CD14-positive monocyte (primary cell): ENCODE data around the gene EZH1. TPM values are rescaled to one million over a fixed set of nuclear protein-coding genes. Genes with fewer than 3 reads are reported as not detected.

Experiments used
- DNase-seq, 3 donors: peaks; one replicate each; pipeline ENCODE4 v3.0.0-alpha.2; 2011 to 2022
- H2AFZ ChIP-seq: 2 replicates; pipeline ENCODE4 v1.6.0; 2012; ENCODE audit warnings: mild to moderate bottlenecking, low read depth, low read length, inconsistent platforms; ENCODE audit not compliant: insufficient read depth, poor library complexity, severe bottlenecking
- H3K27ac ChIP-seq, 2 donors: 1 replicate in 1 of 2; 2 replicates in 1 of 2; pipeline ENCODE4 v1.5.1; 2012 to 2013; ENCODE audit warnings: low read length in 2 of 2, control low read depth in 1 of 2, inconsistent platforms in 1 of 2, low read depth in 1 of 2, mild to moderate bottlenecking in 1 of 2
- H3K27me3 ChIP-seq, 2 donors: one replicate each; pipeline versions ENCODE4 v1.6.0 to v1.6.1; 2011 to 2013; ENCODE audit warnings: low read length in 2 of 2; ENCODE audit not compliant: control insufficient read depth in 2 of 2, insufficient read depth in 2 of 2
- H3K36me3 ChIP-seq, 2 donors: replicated peaks in 1 of 2; 1 replicate in 1 of 2; 2 replicates in 1 of 2; pipeline versions ENCODE4 v1.5.1 to v1.6.1; 2012 to 2013; ENCODE audit warnings: low read length in 2 of 2, control low read depth in 1 of 2, inconsistent platforms in 1 of 2, mild to moderate bottlenecking in 1 of 2; ENCODE audit not compliant: insufficient read depth in 2 of 2, control insufficient read depth in 1 of 2
- H3K4me1 ChIP-seq, 2 donors: 1 replicate in 1 of 2; 2 replicates in 1 of 2; pipeline versions ENCODE4 v1.5.1 to v1.6.1; 2012 to 2013; ENCODE audit warnings: low read length in 2 of 2, control low read depth in 1 of 2, inconsistent platforms in 1 of 2, mild to moderate bottlenecking in 1 of 2, moderate library complexity in 1 of 2; ENCODE audit not compliant: insufficient read depth in 2 of 2, control insufficient read depth in 1 of 2
- H3K4me2 ChIP-seq: replicated peaks from 2 replicates; pipeline ENCODE3; 2012; ENCODE audit warnings: low read length, moderate library complexity, mild to moderate bottlenecking; ENCODE audit not compliant: poor library complexity, severe bottlenecking; ENCODE audit errors: extremely low read depth
- H3K4me3 ChIP-seq, 3 experiments: fragments of 200-600 bp in 1 of 3; sonication (generic) in 1 of 3; replicated peaks in 1 of 3; 1 replicate in 2 of 3; 2 replicates in 1 of 3; pipeline ENCODE4 v1.5.1; 2011 to 2013; ENCODE audit warnings: low read length in 3 of 3, mild to moderate bottlenecking in 3 of 3, control low read depth in 2 of 3, low read depth in 2 of 3, inconsistent platforms in 1 of 3, moderate library complexity in 1 of 3
- H3K79me2 ChIP-seq: 2 replicates; pipeline ENCODE4 v1.6.0; 2012; ENCODE audit warnings: mild to moderate bottlenecking, control low read depth, inconsistent platforms, low read length, moderate library complexity; ENCODE audit not compliant: insufficient read depth
- H3K9ac ChIP-seq: 2 replicates; pipeline ENCODE4 v1.6.0; 2017; ENCODE audit warnings: low read length, mild to moderate bottlenecking; ENCODE audit not compliant: insufficient read depth, poor library complexity, severe bottlenecking
- H3K9me3 ChIP-seq, 2 donors: replicated peaks in 1 of 2; 1 replicate in 1 of 2; 2 replicates in 1 of 2; pipeline versions ENCODE4 v1.5.1 to v1.6.1; 2012 to 2013; ENCODE audit warnings: low read length in 2 of 2, control low read depth in 1 of 2; ENCODE audit not compliant: control insufficient read depth in 1 of 2, insufficient read depth in 1 of 2
- H4K20me1 ChIP-seq: 2 replicates; pipeline ENCODE4 v1.6.0; 2012; ENCODE audit warnings: mild to moderate bottlenecking, low read length, control low read depth, moderate library complexity; ENCODE audit not compliant: insufficient read depth
- H3K27ac Mint-ChIP-seq, 7 donors: one replicate each; pipeline ENCODE4 v1.8.0; 2020; ENCODE audit warnings: mild to moderate bottlenecking in 7 of 7, mixed read lengths in 7 of 7, moderate library complexity in 6 of 7, inconsistent platforms in 2 of 7
- H3K27me3 Mint-ChIP-seq, 3 donors: one replicate each; pipeline ENCODE4 v1.8.0; 2021 to 2022; ENCODE audit warnings: low read depth in 3 of 3, mild to moderate bottlenecking in 3 of 3, mixed read lengths in 3 of 3, moderate library complexity in 3 of 3, inconsistent platforms in 1 of 3
- H3K36me3 Mint-ChIP-seq, 2 donors: one replicate each; pipeline ENCODE4 v1.8.0; 2020; ENCODE audit warnings: mixed read lengths in 2 of 2, inconsistent platforms in 1 of 2, mild to moderate bottlenecking in 1 of 2
- H3K4me1 Mint-ChIP-seq: one replicate; pipeline ENCODE4 v1.8.0; 2020; ENCODE audit warnings: mild to moderate bottlenecking, mixed read lengths
- H3K4me3 Mint-ChIP-seq, 2 donors: one replicate each; pipeline ENCODE4 v1.8.0; 2020; ENCODE audit warnings: mild to moderate bottlenecking in 2 of 2, mixed read lengths in 2 of 2, moderate library complexity in 1 of 2
- H3K9me3 Mint-ChIP-seq, 7 donors: one replicate each; pipeline ENCODE4 v1.8.0; 2020 to 2022; ENCODE audit warnings: mixed read lengths in 7 of 7, mild to moderate bottlenecking in 6 of 7, moderate library complexity in 6 of 7, inconsistent platforms in 2 of 7
- WGBS: methylation state at CpG from one replicate; pipeline ENCODE4 v1.1.5; 2013; ENCODE audit warnings: missing lambda C conversion rate; ENCODE audit not compliant: insufficient coverage; 5-methylcytosine and 5-hydroxymethylcytosine counted together
- intact Hi-C, 2 donors: fragments of 100-400 bp; cut with micrococcal nuclease; formaldehyde crosslinking; loops; one replicate each; pipeline versions ENCODE4 v1.15.0 to v1.15.1; 2023
- polyA minus RNA-seq: library from RNA; depleted of rRNA, polyadenylated mRNA; stranded (reverse); fragments of >200 nt; gene quantifications from 2 replicates; pipeline ENCODE4 v1.2.3, GENCODE V29; 2012
- polyA plus RNA-seq, 3 donors: library from polyadenylated mRNA; depleted of rRNA in 1 of 3; unstranded in 2 of 3; stranded (reverse) in 1 of 3; fragments of 300-500 nt in 2 of 3; fragments of >200 nt in 1 of 3; fragmentation: Illumina TruSeq in 2 of 3; gene quantifications; 1 replicate in 2 of 3; 2 replicates in 1 of 3; pipeline ENCODE4 v1.2.3, GENCODE V29; 2012 to 2021
- total RNA-seq, 12 experiments: library from RNA in 1 of 12; stranded (reverse) in 1 of 12; fragments of 120-200 nt in 1 of 12; gene quantifications; one replicate each; pipeline ENCODE4 v1.2.4 and lab custom pipeline; 2013 to 2026; ENCODE audit warnings: mixed read lengths in 6 of 12, inconsistent platforms in 1 of 12
- TF ChIP-seq, protein P1 (sequence below): fragments of 200-600 bp; IDR thresholded peaks from one replicate; pipeline ENCODE4 v1.8.0; 2022; ENCODE audit warnings: antibody characterized with exemption, mild to moderate bottlenecking

The EZH1 gene
- 45.0 TPM for total RNA-seq (2013)
- polyA plus RNA-seq = 100 to 1,000 TPM in 1 of 3 donors, 10 to 100 TPM in 2; 12.3 to 169 (median 17.8) TPM
- 32.7 and 40.7 TPM in 2 replicates for polyA minus RNA-seq
- 19.8 to 87.6 (median 54.6) reads per million in 11 experiments for total RNA-seq (lab: John Stamatoyannopoulos, UW)

DNA sequence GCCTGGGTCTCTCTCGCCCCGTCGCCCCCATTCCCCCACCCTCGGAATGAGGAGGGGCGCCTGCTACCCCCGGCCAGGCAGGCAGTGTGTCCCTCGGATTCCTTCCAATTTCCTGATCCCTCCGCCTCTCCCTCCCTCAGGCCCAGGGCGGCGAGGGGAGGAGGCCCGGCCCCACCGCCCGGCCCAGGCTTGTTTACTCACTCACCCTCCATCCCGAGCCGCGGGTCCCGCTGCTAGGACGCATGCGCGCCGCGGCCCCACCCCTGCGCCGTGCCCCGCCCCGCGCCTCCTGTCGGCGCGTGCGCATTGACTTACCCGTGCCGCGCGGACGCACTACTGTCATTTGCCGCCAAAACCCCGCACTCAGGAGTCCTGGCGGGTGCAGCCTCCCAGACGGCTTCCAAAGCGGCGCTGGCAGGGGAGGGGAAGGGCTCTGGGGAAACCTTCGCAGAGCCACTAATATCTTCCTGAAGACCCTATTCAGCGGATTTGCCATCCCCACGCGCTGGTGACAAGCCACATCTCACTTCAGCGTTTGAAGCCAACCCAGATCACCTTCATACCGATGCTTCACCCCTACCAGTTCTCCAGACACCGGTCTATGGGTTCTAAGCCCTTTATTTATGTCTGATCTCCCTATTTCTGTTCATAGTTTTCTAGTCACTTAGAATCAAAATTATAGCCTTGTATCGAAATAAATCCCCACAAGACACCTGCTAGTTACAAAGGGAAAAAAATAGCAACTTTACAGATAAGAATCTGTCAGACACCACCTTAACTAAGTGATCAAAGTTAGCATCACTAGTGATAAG is at the start of gene EZH1:
Gene EZH1, minus strand, starts transcription at position 235 of the 812 bp plus-strand sequence. CDS start 16,099 bp downstream, outside the sequence.
- Histone ChIP-seq H3K4me2 (peak within 1 kb of the TSS; percentile 79), H3K27me3 (peaks cover 0 to 5% of the 10 kb centered on the region in 2 donors), H4K20me1 (peaks cover 40% of the 10 kb centered on the region), H2AFZ (peak within 1 kb of the TSS; percentile 76), H3K9ac (peak within 1 kb of the TSS; percentile 85), H3K9me3 (no peaks in the 10 kb centered on the region), H3K4me1 (peaks cover 16 to 19% of the 10 kb centered on the region in 2 donors), H3K36me3 (peaks cover 0 to 4% of the 10 kb centered on the region in 2 donors), H3K4me3 (peak within 1 kb of the TSS; percentile 79 to 83 (median 79)), H3K27ac (peak within 1 kb of the TSS in 1 of 2 donors; percentile 81), H3K79me2 (peaks cover 35% of the 10 kb centered on the region)
- Mint-ChIP-seq H3K27ac (peak within 1 kb of the TSS in 6 of 7 donors; percentile 74 to 98 (median 90)), H3K4me1 (peaks cover 15% of the 10 kb centered on the region), H3K4me3 (peak within 1 kb of the TSS; percentile 94 to 97), H3K36me3 (peaks cover 0 to 5% of the 10 kb centered on the region in 2 donors), H3K27me3 (peaks cover 8 to 19% (median 15%) of the 10 kb centered on the region in 3 donors), H3K9me3 (peaks cover 0 to 3% (median 0%) of the 10 kb centered on the region in 7 donors)
- intact Hi-C loops = no loop called here
- 5% methylated on average over 45 of the region's 50 CpGs for WGBS
- TF ChIP-seq, protein P1, sequence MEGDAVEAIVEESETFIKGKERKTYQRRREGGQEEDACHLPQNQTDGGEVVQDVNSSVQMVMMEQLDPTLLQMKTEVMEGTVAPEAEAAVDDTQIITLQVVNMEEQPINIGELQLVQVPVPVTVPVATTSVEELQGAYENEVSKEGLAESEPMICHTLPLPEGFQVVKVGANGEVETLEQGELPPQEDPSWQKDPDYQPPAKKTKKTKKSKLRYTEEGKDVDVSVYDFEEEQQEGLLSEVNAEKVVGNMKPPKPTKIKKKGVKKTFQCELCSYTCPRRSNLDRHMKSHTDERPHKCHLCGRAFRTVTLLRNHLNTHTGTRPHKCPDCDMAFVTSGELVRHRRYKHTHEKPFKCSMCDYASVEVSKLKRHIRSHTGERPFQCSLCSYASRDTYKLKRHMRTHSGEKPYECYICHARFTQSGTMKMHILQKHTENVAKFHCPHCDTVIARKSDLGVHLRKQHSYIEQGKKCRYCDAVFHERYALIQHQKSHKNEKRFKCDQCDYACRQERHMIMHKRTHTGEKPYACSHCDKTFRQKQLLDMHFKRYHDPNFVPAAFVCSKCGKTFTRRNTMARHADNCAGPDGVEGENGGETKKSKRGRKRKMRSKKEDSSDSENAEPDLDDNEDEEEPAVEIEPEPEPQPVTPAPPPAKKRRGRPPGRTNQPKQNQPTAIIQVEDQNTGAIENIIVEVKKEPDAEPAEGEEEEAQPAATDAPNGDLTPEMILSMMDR = no peak
- peak; percentile 83 to 92 (median 88) for DNase-seq

DNA sequence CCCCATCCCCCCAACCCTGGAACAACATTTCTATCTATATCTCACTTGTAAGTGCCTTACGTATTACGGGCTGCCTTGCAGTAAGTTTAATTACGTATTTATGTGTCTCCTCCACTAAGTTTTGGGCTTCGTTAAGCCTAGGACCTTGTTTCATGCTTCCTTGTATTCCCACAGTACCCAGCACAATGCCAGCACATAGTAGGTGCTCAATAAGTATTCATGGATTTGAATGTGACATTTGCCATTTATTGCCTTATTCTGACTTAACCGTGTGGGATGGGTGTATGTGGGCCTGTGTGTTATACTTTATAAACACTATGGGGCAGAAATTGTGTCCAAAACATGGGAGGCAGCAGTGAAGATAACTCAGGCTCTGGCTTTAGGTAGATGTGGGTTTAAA is 47.7 kb upstream of the EZH1 start:
- WGBS = 96% methylated on average over 3 of the region's 5 CpGs
- Histone ChIP-seq H2AFZ (no peak overlapping the region), H3K4me1 (peaks cover 2 to 7% of the 10 kb centered on the region in 2 donors), H3K4me3 (no peak overlapping the region), H3K9ac (no peak overlapping the region), H3K4me2 (no peak overlapping the region), H3K9me3 (no peaks in the 10 kb centered on the region), H3K27ac (no peak overlapping the region), H3K27me3 (peaks cover 0 to 7% of the 10 kb centered on the region in 2 donors), H4K20me1 (no peaks in the 10 kb centered on the region), H3K36me3 (peaks cover 0 to 6% of the 10 kb centered on the region in 2 donors), H3K79me2 (peaks cover 2% of the 10 kb centered on the region)
- intact Hi-C loops = no loop called here
- Mint-ChIP-seq H3K27ac (no peak overlapping the region), H3K36me3 (peaks cover 11 to 16% of the 10 kb centered on the region in 2 donors), H3K9me3 (peaks cover 0 to 2% (median 0%) of the 10 kb centered on the region in 7 donors), H3K27me3 (peaks cover 20 to 30% (median 23%) of the 10 kb centered on the region in 3 donors), H3K4me1 (peaks cover 16% of the 10 kb centered on the region), H3K4me3 (no peak overlapping the region)
- DNase-seq = no peak
- TF ChIP-seq, protein P1 = no peak
